CD4-positive, alpha-beta T cell treated with Interleukin-10 for 1 hour (primary cell): ENCODE measurements around the gene ELP4.
"Not testable (repeated sequence)": the region's sequence is repeated elsewhere in the genome, so short reads cannot be mapped to it uniquely, and the experiment has no call there.

Experiments
- DNase-seq: peaks from one replicate; pipeline ENCODE4 v3.0.0-alpha.2; 2020

ELP4 gene

DNA sequence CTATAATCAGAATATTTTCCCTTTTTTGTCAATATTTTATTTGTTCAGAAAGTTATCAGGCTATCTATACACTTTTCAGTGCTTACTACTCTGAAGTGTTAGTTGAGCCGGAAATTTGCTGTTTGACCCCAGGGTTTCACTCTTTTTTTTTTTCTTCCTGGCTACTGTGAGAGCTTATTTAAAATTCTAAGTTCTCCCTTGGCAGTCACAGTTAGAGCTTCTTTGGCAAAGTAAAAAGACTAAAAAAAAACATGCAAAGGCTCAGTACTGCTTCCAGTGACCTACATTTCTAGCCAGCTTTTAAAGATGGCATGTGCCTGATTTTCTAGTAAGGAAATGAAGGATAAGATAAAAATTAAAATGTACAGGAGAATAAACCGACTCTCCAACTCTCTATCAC lies 48.4 kb downstream of the ELP4 start:
- DNase-seq: no peak

DNA sequence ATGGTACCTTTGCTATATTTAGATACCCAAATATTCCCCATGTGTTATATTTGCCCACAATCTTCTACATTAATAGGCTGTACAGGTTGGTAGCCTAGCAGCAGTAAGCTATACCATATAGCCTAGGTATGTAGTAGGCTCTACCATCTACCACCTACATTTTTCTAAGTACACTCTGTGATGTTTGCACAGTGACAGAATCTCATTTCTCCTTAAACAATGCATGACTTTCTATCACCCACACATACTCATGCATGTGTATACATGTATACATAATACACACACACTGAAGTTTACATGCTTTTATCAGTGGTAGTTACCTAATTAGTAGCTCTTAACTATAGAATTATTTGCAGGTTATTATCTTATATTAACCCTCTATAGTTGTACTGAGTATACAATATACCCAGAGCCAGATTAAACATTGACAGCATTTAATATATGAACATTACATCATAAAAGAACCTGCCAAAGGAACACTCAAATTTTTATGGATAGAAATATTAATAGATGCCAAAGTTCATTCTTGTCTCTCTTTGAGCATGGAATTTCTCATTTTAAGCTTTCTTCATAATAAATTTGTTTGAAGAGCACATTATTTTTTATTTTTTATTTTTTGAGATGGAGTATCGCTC lies 51.4 kb downstream of the ELP4 start:
- DNase-seq: no peak

- DNase-seq: not testable (repeated sequence)
Measured at GRCh38 chr11:31564517-31564916, 55.0 kb downstream of the ELP4 start.

DNA sequence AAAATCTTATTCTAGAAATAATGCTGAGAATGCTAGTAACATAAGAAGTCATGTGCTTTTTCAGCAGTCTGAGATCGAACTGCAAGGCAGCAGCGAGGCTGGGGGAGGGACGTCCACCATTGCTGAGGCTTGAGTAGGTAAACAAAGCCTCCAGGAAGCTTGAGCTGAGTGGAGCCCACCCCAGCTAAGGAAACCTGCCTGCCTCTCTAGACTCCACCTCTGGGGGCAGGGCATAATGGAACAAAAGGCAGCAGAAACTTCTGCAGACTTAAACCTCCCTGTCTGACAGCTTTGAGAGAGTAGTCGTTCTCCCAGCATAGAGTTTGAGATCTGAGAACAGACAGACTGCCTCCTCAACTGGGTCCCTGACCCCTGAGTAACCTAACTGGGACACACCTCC lies 64.6 kb downstream of the ELP4 start:
- DNase-seq: not testable (repeated sequence)

GRCh38 chr11:31575764-31576163 lies 66.2 kb downstream of the ELP4 start:
- not testable (repeated sequence) for DNase-seq

DNA sequence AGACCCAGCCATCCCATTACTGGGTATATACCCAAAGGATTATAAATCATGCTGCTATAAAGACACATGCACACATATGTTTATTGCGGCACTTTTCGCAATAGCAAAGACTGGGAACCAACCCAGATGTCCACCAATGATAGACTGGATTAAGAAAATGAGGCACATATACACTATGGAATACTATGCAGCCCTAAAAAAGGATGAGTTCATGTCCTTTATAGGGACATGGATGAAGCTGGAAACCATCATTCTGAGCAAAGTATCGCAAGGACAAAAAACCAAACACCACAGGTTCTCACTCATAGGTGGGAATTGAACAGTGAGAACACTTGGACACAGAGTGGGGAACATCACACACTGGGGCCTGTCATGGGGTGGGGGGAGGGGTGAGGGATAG lies 69.8 kb downstream of the ELP4 start:
- DNase-seq: not testable (repeated sequence)

GRCh38 chr11:31582697-31583096 lies 73.1 kb downstream of the ELP4 start:
- no peak for DNase-seq

DNA sequence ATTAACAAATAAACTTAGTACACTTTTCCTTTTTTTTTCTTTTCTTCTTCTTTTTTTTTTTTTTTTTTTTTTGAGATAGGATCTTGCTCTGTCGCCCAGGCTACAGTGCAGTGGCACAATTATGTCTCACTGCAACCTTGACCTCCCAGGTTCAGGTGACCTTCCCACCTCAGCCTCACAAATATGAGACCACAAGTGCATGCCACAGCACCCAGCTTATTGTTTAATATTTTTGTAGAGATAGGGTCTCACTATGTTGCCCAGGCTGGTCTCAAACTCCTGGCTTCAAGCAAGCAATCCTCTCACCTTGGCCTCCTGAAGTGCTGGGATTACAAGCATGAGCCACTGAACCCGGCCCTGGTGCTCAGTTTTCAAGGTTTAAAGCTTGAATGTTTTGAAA lies 88.9 kb downstream of the ELP4 start:
- no peak for DNase-seq

GRCh38 chr11:31601635-31602282 lies 92.2 kb downstream of the ELP4 start:
- DNase-seq: no peak

- no peak for DNase-seq
Measured at GRCh38 chr11:31606893-31607292, 97.3 kb downstream of the ELP4 start.

DNA sequence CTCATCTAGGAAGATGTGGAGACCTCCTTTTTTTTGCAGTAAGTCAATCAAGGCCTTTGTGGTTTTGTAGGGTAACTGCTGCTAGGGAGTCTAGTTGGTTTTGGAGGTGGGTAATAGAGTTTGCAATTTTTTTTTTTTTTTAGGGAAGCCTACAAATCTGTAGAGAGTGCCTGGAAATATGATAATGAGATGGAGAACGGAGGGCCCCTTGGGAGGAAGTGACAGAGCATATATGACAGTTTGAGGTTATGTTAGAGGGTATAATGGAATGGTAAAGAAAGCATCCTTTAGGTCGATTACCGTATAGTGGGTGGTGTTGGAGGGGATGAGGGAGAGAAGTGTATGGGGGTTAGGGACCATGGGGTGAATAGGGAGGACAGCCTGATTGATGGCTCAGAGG lies 98.3 kb downstream of the ELP4 start:
- DNase-seq: no peak

DNA sequence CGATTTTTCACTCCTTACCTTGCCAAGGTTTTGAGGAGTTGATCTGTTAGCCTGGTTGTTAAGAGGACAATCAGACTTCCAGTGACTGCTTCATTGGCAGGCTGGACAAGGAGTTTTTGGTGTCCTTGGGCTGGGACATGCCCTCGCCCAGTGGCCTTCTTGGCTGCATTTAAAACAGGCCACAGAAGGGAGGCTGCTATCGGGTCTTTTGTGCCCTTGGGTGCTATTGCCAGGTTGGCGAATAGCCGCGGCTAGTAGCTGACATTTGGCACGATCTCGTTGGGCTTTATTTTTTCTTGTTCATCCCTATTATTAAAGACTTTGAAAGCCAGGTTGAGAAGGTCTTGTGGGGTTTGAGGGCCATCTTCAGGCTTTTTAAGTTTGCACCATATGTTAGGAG lies 99.4 kb downstream of the ELP4 start:
- DNase-seq: no peak

DNA sequence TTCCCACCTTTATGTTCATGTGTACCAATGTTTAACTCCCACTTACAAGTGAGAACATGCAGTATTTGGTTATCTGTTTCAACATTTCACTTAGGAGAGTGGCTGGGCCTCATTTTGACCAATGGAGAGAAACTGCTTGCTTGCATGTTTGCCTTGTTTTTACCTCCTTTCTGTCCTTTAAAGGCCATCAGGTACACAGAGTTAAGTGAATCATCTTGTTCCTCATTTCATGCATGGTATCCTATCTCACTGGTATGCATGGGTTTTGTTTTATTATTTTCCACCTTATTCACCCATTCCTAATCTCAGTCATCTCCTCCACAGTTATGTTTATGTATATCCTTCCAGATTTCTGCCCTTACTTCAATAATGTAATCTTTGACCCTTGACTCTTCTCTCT lies 101.0 kb downstream of the ELP4 start:
- DNase-seq: no peak

GRCh38 chr11:31617246-31617645 lies 107.7 kb downstream of the ELP4 start:
- no peak for DNase-seq

GRCh38 chr11:31619980-31620379 lies 110.4 kb downstream of the ELP4 start:
- no peak for DNase-seq

DNA sequence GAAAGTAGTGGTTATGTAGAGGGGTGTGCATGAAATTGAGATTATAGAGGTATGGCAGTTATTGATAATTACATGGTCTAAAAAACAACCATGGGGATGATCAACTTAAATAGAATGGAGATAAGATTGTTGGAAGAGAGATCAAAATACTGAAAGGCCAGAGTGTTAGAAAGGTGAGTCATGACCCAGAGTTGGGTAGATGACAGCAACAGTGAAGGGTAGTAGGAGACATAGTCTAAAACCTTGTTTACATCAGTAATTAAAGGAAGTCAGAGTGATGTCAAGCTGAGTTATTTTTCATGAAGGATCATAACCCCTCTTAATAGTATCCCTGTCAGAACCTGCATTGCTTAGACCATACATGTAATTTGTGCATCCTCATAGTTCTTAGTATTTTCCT lies 110.9 kb downstream of the ELP4 start:
- no peak for DNase-seq

DNA sequence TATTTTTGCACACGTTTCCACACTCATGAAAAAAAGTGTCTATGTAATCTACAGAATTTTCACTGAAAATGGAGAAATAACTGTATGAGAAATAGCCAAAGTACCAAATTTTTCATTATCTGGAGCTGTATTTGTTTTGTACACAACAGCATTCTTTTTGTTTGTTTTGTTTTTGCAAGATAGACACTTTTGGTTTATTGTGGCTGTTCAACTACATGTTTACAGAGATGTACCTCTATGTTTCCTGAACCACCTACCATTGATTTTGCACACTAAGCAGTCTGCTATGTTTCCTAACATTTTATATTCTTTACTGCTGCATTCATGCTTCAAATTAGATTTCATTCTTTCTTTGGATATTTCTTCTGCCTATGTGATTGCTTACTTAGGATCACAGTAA lies 116.3 kb downstream of the ELP4 start:
- DNase-seq: no peak

DNA sequence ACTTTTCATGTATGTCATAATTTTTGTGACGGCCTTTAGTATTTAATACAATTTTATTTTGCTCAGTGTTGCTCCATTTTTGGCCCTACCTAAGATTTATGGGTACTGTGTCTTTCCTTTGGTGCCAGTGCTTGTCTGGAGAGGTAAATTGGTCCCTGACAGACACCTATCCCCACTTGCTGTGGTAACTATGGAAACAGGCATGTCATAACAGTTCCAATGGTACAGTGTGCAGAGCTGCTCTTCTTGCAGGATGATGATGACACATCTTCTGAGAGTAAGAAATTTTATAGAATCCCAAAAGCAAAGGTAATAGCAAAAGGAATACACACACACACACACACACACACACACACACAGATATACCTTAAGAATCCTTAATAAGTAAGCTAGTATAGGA lies 118.5 kb downstream of the ELP4 start:
- DNase-seq: no peak

DNA sequence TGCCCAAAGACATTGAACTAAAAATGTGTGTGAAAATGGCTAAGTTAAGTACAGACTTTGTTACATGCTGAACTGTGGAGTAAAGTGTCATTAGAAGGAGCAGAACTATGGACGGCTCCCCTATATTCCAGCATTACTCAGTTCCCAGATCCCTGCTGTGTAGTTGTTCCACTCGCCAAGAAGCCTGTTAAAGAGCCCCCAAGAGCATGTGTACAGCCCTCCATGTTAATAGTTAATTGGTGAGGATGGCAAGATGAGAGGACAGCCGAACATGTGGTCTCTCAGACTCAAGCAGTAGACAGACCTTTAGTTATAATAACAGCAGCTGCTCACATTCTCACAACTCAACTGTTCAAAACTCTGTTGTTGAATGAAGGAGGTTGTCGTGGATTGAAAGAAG lies 127.4 kb downstream of the ELP4 start:
- no peak for DNase-seq

DNA sequence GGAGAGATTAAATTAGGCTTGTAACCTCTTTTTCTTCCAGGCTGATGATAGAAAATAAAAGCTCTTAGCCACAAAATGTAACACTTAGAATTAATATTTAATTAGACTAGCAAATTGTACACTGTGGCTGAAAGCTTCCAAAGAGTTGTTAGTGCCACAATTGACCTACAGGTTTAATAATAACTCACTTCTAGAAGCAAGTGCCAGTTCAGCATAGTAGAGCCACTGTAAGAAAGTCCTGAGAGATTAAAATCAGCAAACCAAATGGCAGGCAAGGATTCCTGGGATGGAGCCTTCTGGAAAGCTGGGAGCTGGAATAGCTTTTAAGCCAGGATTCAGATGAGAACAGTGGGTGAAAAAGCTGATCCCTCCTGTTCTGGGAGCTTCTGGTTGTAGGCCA lies 131.0 kb downstream of the ELP4 start:
- DNase-seq: no peak

- no peak for DNase-seq
Measured at GRCh38 chr11:31641477-31642062, 132.0 kb downstream of the ELP4 start.

GRCh38 chr11:31643857-31644256 lies 134.3 kb downstream of the ELP4 start:
- no peak for DNase-seq

DNA sequence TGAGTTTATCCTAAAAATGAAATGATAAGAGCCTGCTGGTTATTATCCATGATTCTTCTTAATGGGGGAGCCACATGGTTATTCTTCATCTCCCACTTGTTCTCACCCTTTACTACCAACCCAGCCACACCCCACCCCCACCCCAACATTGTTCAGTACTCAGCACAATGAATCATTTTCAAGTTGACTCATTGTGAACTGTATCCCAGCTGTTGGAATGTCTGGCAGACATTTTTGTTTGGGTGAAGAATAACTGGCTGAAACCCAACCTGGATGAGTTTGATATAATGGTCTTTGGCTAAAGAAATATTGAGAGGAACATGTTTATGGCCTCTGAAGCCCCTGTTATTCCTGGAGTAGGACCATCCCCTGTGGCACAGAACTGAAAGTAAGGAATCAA lies 136.2 kb downstream of the ELP4 start:
- no peak for DNase-seq

GRCh38 chr11:31646216-31646615 lies 136.6 kb downstream of the ELP4 start:
- no peak for DNase-seq
